ENCODE results near the gene GRAMD1A.

GRAMD1A gene

DNA sequence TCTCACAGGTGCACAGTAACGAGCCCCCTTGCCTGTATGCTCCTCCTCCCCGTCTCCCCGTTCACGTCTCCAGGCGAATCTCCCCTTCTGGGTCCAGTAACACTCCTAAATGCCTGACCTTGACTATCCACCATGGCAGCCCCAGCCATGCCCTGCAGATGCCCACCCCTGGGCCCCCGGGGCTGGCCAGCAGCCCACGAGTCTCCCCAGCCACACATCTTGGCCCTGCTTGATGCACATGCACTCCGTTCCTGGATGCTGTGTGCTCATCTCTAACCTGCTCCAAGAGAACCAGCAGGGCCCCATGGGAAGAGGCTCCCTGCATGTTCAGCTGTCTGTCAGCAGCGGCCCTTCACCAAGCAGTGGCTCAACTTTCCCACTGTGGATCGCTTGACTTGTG, 73.4 kb downstream of the GRAMD1A start:
- no peaks in the 10 kb centered on the region for H3K27me3 ChIP-seq (ENCODE audit: low read depth)
- peaks cover 11% of the 10 kb centered on the region for H3K4me1 ChIP-seq
- in situ Hi-C loops (cut with MboI; ENCODE audit: low sequenced_read_pairs) = no loop called here
- H3K9me3 ChIP-seq = peaks cover 2% of the 10 kb centered on the region; the same call in 1 of the 2 replicates
- H3K4me3 ChIP-seq = no peak overlapping the region
- H3K36me3 ChIP-seq (replicated peaks) = no peaks in the 10 kb centered on the region
- no peak for DNase-seq (ENCODE audit: low spot score in 2 of 2)

DNA sequence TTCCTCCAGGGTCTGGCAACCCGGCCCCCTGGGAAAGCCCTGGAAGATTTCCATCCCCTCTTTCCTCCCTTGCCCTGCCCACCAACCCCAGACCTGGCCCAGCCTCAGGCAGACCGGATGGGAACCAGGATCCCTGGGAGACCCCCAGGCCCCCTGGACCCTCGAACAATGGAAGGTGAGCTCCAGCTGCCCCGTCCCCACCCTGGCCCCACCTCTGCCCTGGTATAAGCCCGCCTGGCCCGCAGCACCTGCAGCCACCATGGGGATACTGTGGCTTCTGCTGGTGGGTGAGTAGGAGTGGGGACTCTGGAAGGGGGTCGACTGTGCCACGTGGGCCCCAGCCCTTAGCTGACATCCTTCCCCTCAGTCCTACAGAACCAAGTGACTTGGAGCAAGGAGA, 73.8 kb downstream of the GRAMD1A start:
- peaks cover 2% of the 10 kb centered on the region; the same call in 1 of the 2 replicates for H3K9me3 ChIP-seq
- H3K36me3 ChIP-seq (replicated peaks) = no peaks in the 10 kb centered on the region
- no peaks in the 10 kb centered on the region for H3K27me3 ChIP-seq (ENCODE audit: low read depth)
- no peak for DNase-seq (ENCODE audit: low spot score in 2 of 2)
- peaks cover 8% of the 10 kb centered on the region for H3K4me1 ChIP-seq
- in situ Hi-C loops (cut with MboI; ENCODE audit: low sequenced_read_pairs) = no loop called here
- H3K4me3 ChIP-seq = no peak overlapping the region

DNA sequence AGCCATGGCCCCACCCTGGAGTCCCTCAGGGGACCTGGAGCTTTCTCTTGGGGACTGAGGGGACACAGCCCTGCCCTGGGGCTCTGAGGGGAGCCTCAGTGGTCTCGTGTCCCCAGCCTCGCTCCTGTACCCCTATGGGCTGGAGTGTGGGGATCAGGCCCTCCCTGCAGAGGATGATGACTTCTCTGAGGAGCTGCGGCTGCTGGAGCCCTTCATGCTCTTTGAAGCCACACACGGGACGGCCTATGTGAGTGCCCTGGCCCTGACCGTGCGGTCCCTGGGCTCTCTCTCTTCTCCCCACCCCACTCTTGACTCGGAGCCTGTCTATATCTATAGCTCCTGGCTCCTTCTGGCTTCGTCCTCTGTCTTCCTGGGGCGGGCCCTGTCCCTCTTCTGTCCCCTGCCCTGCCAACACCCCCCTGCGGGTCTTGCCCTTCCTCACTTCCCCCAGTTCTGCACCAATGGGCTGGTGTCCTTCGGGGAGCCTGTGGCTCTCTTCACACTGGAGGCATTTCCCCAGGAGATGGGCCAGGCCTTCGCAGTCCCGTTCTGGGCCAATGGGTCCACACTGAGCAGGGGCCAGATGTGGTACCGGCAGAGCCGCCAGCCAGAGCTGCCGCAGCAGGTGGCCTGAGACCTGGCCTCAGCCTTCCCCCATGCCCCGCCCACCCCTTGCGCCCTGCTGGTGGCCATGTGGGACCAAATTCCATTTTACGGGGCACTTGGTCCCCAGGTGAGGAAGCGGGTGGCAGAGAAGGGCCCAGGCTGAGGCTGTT, 74.5 kb downstream of the GRAMD1A start:
- in situ Hi-C loops (cut with MboI; ENCODE audit: low sequenced_read_pairs) = no loop called here
- Histone ChIP-seq H3K4me1 (peaks cover 1% of the 10 kb centered on the region), H3K27me3 (ENCODE audit: low read depth) (no peaks in the 10 kb centered on the region), H3K36me3 (replicated peaks) (no peaks in the 10 kb centered on the region), H3K9me3 (peaks cover 2% of the 10 kb centered on the region; the same call in 1 of the 2 replicates), H3K4me3 (no peak overlapping the region)
- no peak for DNase-seq (ENCODE audit: low spot score in 2 of 2)

DNA sequence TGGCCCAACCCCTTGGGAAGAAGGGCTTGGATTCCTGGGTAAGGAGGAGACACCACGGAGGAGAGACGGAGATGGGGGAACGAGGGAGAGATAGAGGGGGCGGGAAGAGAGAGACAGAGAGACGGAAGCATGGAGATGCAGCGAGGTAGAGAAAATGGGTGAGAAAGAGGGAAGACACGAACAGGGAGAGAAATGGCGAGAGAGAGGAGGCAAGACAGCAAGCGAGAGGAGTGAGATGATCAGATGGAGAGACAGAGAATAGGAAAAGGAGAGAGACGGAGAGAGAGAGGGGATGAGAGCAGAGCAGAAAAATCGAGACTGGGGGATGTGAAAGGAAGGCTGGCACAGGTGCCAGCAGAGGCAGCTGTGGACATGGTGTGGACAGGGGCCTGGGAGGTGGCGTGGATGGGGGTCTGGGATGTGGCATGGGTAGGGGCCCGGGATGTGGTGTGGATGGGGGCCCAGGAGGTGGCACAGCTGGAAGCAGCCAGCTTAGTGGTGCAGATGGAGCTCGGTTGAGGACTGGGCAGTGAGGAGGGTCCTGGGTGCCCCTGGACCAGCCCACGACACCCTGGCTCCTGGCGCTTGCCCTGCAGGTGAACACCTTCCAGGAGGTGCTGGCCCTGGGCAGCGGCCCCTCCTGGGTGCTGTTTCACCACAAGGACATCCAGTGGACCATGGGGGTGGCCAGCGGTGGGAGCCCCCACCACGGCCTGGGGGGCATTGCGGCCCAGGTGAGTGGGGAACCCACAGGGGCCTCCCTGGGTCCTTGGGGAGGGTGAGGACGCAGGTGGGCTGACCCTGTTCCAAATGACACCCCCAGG, 75.3 kb downstream of the GRAMD1A start:
- Histone ChIP-seq H3K4me1 (no peaks in the 10 kb centered on the region), H3K27me3 (ENCODE audit: low read depth) (no peaks in the 10 kb centered on the region), H3K4me3 (no peak overlapping the region), H3K9me3 (peaks cover 2% of the 10 kb centered on the region; the same call in 1 of the 2 replicates), H3K36me3 (replicated peaks) (no peaks in the 10 kb centered on the region)
- no peak for DNase-seq (ENCODE audit: low spot score in 2 of 2)
- in situ Hi-C loops (cut with MboI; ENCODE audit: low sequenced_read_pairs) = no loop called here

DNA sequence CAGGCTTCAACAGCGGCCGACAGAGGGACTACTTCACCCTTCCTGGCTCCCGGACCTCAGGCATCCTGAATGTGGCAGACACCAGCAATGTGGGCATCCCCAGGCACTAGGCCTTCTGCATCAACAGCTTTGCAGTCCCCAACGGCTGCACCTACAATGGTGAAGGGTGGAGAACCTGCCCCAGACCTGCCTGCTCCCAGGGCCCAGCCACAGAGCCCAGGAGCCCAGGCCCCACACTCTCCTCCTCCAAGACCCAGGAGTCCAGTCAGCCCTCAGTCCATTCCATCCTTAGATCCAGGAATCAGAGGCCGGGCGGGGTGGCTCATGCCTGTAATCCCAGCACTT, 75.9 kb downstream of the GRAMD1A start:
- in situ Hi-C loops (cut with MboI; ENCODE audit: low sequenced_read_pairs) = no loop called here
- Histone ChIP-seq H3K4me1 (no peaks in the 10 kb centered on the region), H3K9me3 (no peaks in the 10 kb centered on the region), H3K27me3 (ENCODE audit: low read depth) (no peaks in the 10 kb centered on the region), H3K36me3 (replicated peaks) (no peaks in the 10 kb centered on the region), H3K4me3 (no peak overlapping the region)
- no peak for DNase-seq (ENCODE audit: low spot score in 2 of 2)
